OCI-LY7 (cell line): Measurements from ENCODE around the gene TTF2. TPM values are rescaled to one million over a fixed set of nuclear protein-coding genes. Genes with fewer than 3 reads are reported as not detected.

Experiments
- BruUV-seq: library from RNA; stranded (reverse); fragments of 400-500 nt; replicated peaks from 2 replicates; lab custom pipeline; 2021; lab: Mats Ljungman, UMichigan
- CTCF ChIA-PET: fragments of 300-600 bp; sonication (Branson Sonifier 250); formaldehyde crosslinking; loops from one replicate; lab custom pipeline; 2022; ENCODE audit warnings: antibody characterized with exemption; ENCODE audit not compliant: unreplicated experiment; lab: Charles Lee
- POLR2A ChIA-PET: fragments of 300-600 bp; sonication (Branson Sonifier 250); formaldehyde crosslinking; loops from one replicate; lab custom pipeline; 2022; ENCODE audit warnings: antibody characterized with exemption; lab: Charles Lee
- DNase-seq: peaks from one replicate; pipeline ENCODE4 v3.0.0-alpha.2; 2015; ENCODE audit warnings: low spot score
- H2AFZ ChIP-seq: fragments of 200-600 bp; sonication (generic), shearing (Covaris generic); 2 replicates; pipeline ENCODE4 v1.6.1; 2014; ENCODE audit warnings: mild to moderate bottlenecking, antibody characterized with exemption, low read length, moderate library complexity
- H3K27ac ChIP-seq: fragments of 200-600 bp; sonication (generic); 2 replicates; pipeline ENCODE4 v1.5.1; 2014; ENCODE audit warnings: mixed run types, low read depth, mild to moderate bottlenecking, moderate library complexity, low read length, inconsistent platforms; ENCODE audit not compliant: poor library complexity, severe bottlenecking
- H3K36me3 ChIP-seq: fragments of 200-600 bp; sonication (generic); 2 replicates; pipeline ENCODE4 v1.6.1; 2014; ENCODE audit warnings: mild to moderate bottlenecking, antibody characterized with exemption, low read length, moderate library complexity, mixed read lengths; ENCODE audit not compliant: insufficient read depth
- H3K4me1 ChIP-seq: fragments of 200-600 bp; sonication (generic); 2 replicates; pipeline ENCODE4 v1.5.1; 2014; ENCODE audit warnings: mild to moderate bottlenecking, low read length; ENCODE audit not compliant: insufficient read depth, poor library complexity, severe bottlenecking
- H3K4me2 ChIP-seq: fragments of 200-600 bp; sonication (generic); 2 replicates; pipeline ENCODE4 v1.6.1; 2014; ENCODE audit warnings: mild to moderate bottlenecking, low read length
- H3K4me3 ChIP-seq: fragments of 200-600 bp; sonication (generic); 2 replicates; pipeline ENCODE4 v1.5.1; 2014; ENCODE audit warnings: mild to moderate bottlenecking, low read depth, low read length; ENCODE audit not compliant: poor library complexity, severe bottlenecking
- H3K79me2 ChIP-seq: fragments of 200-600 bp; sonication (generic); 2 replicates; pipeline ENCODE4 v1.6.1; 2016; ENCODE audit warnings: low read depth, mild to moderate bottlenecking, low read length, moderate library complexity, mixed read lengths; ENCODE audit not compliant: insufficient read depth
- H3K9me2 ChIP-seq: fragments of 200-600 bp; sonication (generic); 2 replicates; pipeline ENCODE4 v1.6.1; 2016; ENCODE audit warnings: mild to moderate bottlenecking, low read length, mixed read lengths; ENCODE audit not compliant: insufficient read depth
- H3K9me3 ChIP-seq: fragments of 200-600 bp; sonication (generic); 2 replicates; pipeline ENCODE4 v1.6.1; 2014; ENCODE audit warnings: mild to moderate bottlenecking, mixed run types, low read length, mixed read lengths
- H4K20me1 ChIP-seq: fragments of 200-600 bp; sonication (generic); 2 replicates; pipeline ENCODE4 v1.6.1; 2014; ENCODE audit warnings: mild to moderate bottlenecking, antibody characterized with exemption, low read length, moderate library complexity, mixed read lengths; ENCODE audit not compliant: insufficient read depth
- EZH2phosphoT487 ChIP-seq: fragments of 200-600 bp; sonication (generic); IDR thresholded peaks from 2 replicates; pipeline ENCODE4 v1.6.1; 2018; ENCODE audit warnings: low read depth, borderline replicate concordance, mild to moderate bottlenecking, mixed run types, antibody characterized with exemption, low read length, moderate library complexity, mixed read lengths
- intact Hi-C: fragments of 100-400 bp; cut with micrococcal nuclease; formaldehyde crosslinking; loops from one replicate; pipeline ENCODE4 v1.10.0; 2022; ENCODE audit not compliant: unreplicated experiment
- total RNA-seq, 2 experiments: library from RNA; depleted of rRNA in 1 of 2; stranded (reverse); fragments of >200 nt in 1 of 2; shearing (Covaris generic) in 1 of 2; gene quantifications; 2 replicates each; pipeline ENCODE4 v1.2.3, GENCODE V29; 2014 to 2022
- TF ChIP-seq, protein P1 (sequence below): fragments of 200-600 bp; sonication (generic); conservative IDR thresholded peaks from 2 replicates; pipeline ENCODE4 v1.5.1; 2014; ENCODE audit warnings: mild to moderate bottlenecking, antibody characterized with exemption, low read length, moderate library complexity, mixed read lengths

The TTF2 gene
- total RNA-seq, 2 experiments from 2014 or later, result 81.3 to 133 TPM

DNA sequence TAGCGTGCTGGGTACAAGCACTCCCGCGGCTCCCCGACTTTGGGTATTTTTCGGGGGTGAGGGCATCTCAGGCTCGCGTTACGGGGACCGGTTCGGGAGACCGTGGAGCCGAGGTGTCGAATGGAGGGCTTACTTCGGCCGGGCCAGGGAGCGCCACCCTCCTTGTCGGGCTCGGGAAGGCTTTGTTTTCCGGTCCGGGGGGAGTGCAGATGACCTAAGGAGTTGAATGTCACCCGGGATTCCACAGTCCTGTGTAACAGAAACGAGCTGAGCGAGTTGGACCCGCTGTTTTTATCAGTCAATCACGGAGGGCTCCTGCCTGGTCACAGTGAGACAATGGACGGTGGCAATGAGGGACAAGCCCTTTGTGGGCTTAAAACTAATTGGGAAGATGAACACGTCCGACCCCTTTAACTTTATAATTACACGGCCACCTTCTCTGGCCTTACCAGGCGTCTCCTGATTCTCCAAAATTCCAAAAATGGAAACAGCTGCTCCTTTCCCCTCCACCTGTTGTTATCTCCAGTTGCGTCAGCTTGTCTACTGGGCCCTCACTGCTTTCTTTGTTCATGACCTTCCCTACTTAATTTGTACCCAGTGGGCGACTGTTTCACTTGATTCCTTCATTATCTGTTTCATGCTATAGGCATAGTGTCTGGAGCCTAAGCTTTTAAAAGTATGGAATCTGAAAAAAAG, 62.4 kb downstream of the TTF2 start:
- no peak for DNase-seq
- no TSS peak for BruUV-seq
- no peak overlapping the region for H2AFZ ChIP-seq
- no peaks in the 10 kb centered on the region for H4K20me1 ChIP-seq
- H3K4me2 ChIP-seq, result no peak overlapping the region
- H3K27ac ChIP-seq, result no peak overlapping the region
- H3K4me3 ChIP-seq, result no peak overlapping the region
- POLR2A ChIA-PET, result no interaction called here
- H3K9me2 ChIP-seq, result no peaks in the 10 kb centered on the region
- H3K36me3 ChIP-seq, result no peaks in the 10 kb centered on the region
- intact Hi-C loops, result no loop called here
- no peaks in the 10 kb centered on the region for H3K9me3 ChIP-seq
- CTCF ChIA-PET, result interaction anchor here (0.6 kb wide), 1 partner anchor 11 kb away, joined by 3 read pairs; no protein-coding TSS in a partner anchor
- H3K79me2 ChIP-seq, result no peaks in the 10 kb centered on the region
- H3K4me1 ChIP-seq, result no peaks in the 10 kb centered on the region
- TF ChIP-seq EZH2phosphoT487, result no peak
- TF ChIP-seq, protein P1, sequence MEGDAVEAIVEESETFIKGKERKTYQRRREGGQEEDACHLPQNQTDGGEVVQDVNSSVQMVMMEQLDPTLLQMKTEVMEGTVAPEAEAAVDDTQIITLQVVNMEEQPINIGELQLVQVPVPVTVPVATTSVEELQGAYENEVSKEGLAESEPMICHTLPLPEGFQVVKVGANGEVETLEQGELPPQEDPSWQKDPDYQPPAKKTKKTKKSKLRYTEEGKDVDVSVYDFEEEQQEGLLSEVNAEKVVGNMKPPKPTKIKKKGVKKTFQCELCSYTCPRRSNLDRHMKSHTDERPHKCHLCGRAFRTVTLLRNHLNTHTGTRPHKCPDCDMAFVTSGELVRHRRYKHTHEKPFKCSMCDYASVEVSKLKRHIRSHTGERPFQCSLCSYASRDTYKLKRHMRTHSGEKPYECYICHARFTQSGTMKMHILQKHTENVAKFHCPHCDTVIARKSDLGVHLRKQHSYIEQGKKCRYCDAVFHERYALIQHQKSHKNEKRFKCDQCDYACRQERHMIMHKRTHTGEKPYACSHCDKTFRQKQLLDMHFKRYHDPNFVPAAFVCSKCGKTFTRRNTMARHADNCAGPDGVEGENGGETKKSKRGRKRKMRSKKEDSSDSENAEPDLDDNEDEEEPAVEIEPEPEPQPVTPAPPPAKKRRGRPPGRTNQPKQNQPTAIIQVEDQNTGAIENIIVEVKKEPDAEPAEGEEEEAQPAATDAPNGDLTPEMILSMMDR, result no peak

DNA sequence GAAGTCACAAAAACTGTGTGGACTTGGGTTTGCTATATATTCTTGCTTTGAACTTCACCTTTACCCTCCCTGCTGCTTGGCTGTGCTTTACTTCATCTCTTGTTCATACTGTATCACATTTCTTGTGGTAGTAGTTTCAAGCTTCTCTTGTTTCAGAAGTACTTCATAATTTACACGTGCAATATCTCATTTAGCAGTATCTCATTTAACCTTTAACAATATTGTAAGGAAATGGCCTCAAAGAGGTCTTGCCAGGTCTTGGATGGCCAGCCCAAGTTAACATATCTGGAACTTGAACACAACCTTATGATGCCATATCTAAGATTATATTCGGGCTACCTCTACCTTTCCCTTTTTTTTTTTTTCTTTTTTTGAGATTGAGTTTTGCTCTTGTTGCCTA, 63.1 kb downstream of the TTF2 start:
- TF ChIP-seq, protein P1, result no peak
- no peak for TF ChIP-seq EZH2phosphoT487
- no peaks in the 10 kb centered on the region for H4K20me1 ChIP-seq
- DNase-seq, result no peak
- H3K4me1 ChIP-seq, result no peaks in the 10 kb centered on the region
- H3K27ac ChIP-seq, result no peak overlapping the region
- H3K9me3 ChIP-seq, result no peaks in the 10 kb centered on the region
- H3K9me2 ChIP-seq, result no peaks in the 10 kb centered on the region
- H3K36me3 ChIP-seq, result no peaks in the 10 kb centered on the region
- intact Hi-C loops, result no loop called here
- ChIA-PET CTCF (no interaction called here), POLR2A (no interaction called here)
- no peaks in the 10 kb centered on the region for H3K79me2 ChIP-seq
- BruUV-seq, result no TSS peak
- H3K4me2 ChIP-seq, result no peak overlapping the region
- no peak overlapping the region for H3K4me3 ChIP-seq
- H2AFZ ChIP-seq, result no peak overlapping the region

DNA sequence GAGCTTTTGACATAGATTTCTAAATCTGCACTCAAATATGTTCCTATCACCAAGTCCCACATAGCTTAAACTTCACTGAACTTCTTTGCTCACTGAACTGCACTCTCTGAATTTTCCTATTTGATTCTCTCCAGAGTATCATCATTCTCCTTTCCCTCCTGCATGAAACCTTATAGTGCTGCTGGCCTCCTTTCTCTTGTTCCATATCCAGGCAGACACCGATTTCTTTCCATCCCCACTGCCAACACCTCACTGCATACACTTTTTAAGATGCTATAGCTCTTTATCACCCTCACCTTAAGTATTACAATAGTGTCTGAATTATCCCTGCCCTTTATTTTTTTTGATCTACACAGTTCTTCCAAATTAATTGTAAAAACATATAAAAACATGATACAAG, 64.5 kb downstream of the TTF2 start:
- no peaks in the 10 kb centered on the region for H3K9me3 ChIP-seq
- intact Hi-C loops, result no loop called here

More for the DNA sequence above, 64.5 kb downstream of the TTF2 start:
- H2AFZ ChIP-seq, result no peak overlapping the region
- no peaks in the 10 kb centered on the region for H4K20me1 ChIP-seq
- H3K4me2 ChIP-seq, result no peak overlapping the region
- ChIA-PET CTCF (no interaction called here), POLR2A (interaction anchor here (0.6 to 1.4 kb wide), 2 partner anchors 11 to 448 kb away, joined by 3 read pairs; no protein-coding TSS in a partner anchor)
- no peaks in the 10 kb centered on the region for H3K9me2 ChIP-seq
- no peaks in the 10 kb centered on the region for H3K79me2 ChIP-seq
- TF ChIP-seq, protein P1, result no peak
- no peak for TF ChIP-seq EZH2phosphoT487
- H3K27ac ChIP-seq, result no peak overlapping the region
- no peak overlapping the region for H3K4me3 ChIP-seq
- H3K4me1 ChIP-seq, result no peaks in the 10 kb centered on the region
- BruUV-seq, result no TSS peak
- DNase-seq, result no peak
- no peaks in the 10 kb centered on the region for H3K36me3 ChIP-seq
